HL-60 (cell line): ENCODE data around the gene ARL4D.

ENCODE experiments used
- POLR2AphosphoS5 ChIP-seq: IDR thresholded peaks from 2 replicates; pipeline ENCODE4 v1.6.1; 2012; ENCODE audit warnings: low read depth
- TF ChIP-seq, protein P1 (sequence below): IDR thresholded peaks from one replicate; pipeline ENCODE4 v1.5.1; 2011; ENCODE audit warnings: low read length, control low read depth, inconsistent platforms; ENCODE audit not compliant: insufficient read depth

DNA sequence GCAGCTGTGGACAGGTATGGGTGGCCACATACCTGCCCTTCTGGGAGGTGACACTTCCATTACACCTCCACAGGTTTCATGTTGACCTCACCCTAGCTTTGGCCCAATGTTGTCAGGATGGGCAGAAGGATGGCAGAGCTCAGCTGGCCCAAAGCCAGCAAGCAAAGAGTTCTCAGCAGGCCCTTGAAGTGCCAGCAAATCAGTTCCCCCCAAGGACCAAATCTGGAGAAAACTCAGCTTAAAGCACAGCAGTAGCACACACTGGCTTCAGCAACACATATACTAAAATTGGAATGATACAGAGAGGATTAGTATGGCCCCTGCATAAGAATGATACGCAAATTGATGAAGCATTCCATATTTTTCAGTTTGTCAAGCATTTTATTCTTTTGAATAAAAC is 13.4 kb downstream of the ARL4D start:
- TF ChIP-seq, protein P1, sequence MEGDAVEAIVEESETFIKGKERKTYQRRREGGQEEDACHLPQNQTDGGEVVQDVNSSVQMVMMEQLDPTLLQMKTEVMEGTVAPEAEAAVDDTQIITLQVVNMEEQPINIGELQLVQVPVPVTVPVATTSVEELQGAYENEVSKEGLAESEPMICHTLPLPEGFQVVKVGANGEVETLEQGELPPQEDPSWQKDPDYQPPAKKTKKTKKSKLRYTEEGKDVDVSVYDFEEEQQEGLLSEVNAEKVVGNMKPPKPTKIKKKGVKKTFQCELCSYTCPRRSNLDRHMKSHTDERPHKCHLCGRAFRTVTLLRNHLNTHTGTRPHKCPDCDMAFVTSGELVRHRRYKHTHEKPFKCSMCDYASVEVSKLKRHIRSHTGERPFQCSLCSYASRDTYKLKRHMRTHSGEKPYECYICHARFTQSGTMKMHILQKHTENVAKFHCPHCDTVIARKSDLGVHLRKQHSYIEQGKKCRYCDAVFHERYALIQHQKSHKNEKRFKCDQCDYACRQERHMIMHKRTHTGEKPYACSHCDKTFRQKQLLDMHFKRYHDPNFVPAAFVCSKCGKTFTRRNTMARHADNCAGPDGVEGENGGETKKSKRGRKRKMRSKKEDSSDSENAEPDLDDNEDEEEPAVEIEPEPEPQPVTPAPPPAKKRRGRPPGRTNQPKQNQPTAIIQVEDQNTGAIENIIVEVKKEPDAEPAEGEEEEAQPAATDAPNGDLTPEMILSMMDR: no peak
- no peak for TF ChIP-seq POLR2AphosphoS5
